GM12801 (cell line): ENCODE measurements around the gene STK32C.

Experiments used
- CTCF ChIP-seq: IDR thresholded peaks from one replicate; pipeline ENCODE4 v1.5.1; 2011; ENCODE audit warnings: control low read depth; ENCODE audit not compliant: insufficient read length; ENCODE audit errors: extremely low read depth

Gene STK32C

GRCh38 chr10:132311338-132311939, 3.7 kb upstream of the STK32C start:
- TF ChIP-seq CTCF = no peak

- TF ChIP-seq CTCF = no peak
These were observed 3.1 kb upstream of the STK32C start for GRCh38 chr10:132310701-132311337.

GRCh38 chr10:132309879-132310591, 2.3 kb upstream of the STK32C start:
- TF ChIP-seq CTCF = no peak

- TF ChIP-seq CTCF = no peak
These were observed 1.7 kb upstream of the STK32C start for GRCh38 chr10:132309471-132309865.

- no peak for TF ChIP-seq CTCF
These were observed 1.1 kb upstream of the STK32C start for GRCh38 chr10:132308587-132309470.

GRCh38 chr10:132306864-132307751, 642 bp downstream of the STK32C start:
- TF ChIP-seq CTCF = no peak
